WTC11 (cell line): Measurements from ENCODE around the gene CD22. TPM values are rescaled to one million over a fixed set of nuclear protein-coding genes. Genes with fewer than 3 reads are reported as not detected.
"Not testable (repeated sequence)": the region's sequence is repeated elsewhere in the genome, so short reads cannot be mapped to it uniquely, and the experiment has no call there.

Experiments used
- ATAC-seq: fragments of 200-7000 bp; cut with Tn5 transposase; 2 replicates; pipeline ENCODE4 v1.10.0; 2021; ENCODE audit warnings: mild to moderate bottlenecking, moderate library complexity
- CTCF ChIA-PET: fragments of 300-600 bp; sonication (Branson Sonifier 250); formaldehyde crosslinking; loops from one replicate; lab custom pipeline; 2021; ENCODE audit warnings: antibody characterized with exemption; lab: Charles Lee
- POLR2A ChIA-PET: fragments of 350-600 bp; sonication (Branson Sonifier 250); formaldehyde crosslinking; loops from one replicate; lab custom pipeline; 2021; ENCODE audit warnings: antibody characterized with exemption; lab: Charles Lee
- DNase-seq: peaks from one replicate; pipeline ENCODE4 v3.0.0; 2021; ENCODE audit warnings: low spot score
- H3K27ac Mint-ChIP-seq: 2 replicates; pipeline ENCODE4 v1.8.0; 2021; ENCODE audit warnings: mixed read lengths
- H3K27me3 Mint-ChIP-seq: 2 replicates; pipeline ENCODE4 v1.8.0; 2021; ENCODE audit warnings: low read depth, mild to moderate bottlenecking, moderate library complexity, mixed read lengths
- H3K36me3 Mint-ChIP-seq: 2 replicates; pipeline ENCODE4 v1.8.0; 2021; ENCODE audit warnings: mixed read lengths
- H3K4me1 Mint-ChIP-seq: 2 replicates; pipeline ENCODE4 v1.8.0; 2022; ENCODE audit warnings: mixed read lengths
- H3K4me3 Mint-ChIP-seq: 2 replicates; pipeline ENCODE4 v1.8.0; 2021; ENCODE audit warnings: mild to moderate bottlenecking, moderate library complexity, mixed read lengths
- H3K9me3 Mint-ChIP-seq: 2 replicates; pipeline ENCODE4 v1.8.0; 2021; ENCODE audit warnings: mixed read lengths
- AFF4 ChIP-seq: sonication (generic); formaldehyde crosslinking; IDR thresholded peaks from 2 replicates; pipeline ENCODE4 v1.8.1; 2023; ENCODE audit warnings: mild to moderate bottlenecking, missing genetic modification reagents, borderline replicate concordance
- ATF2 ChIP-seq: sonication (generic); formaldehyde crosslinking; IDR thresholded peaks from 2 replicates; pipeline ENCODE4 v1.8.1; 2022; ENCODE audit warnings: low read depth, missing genetic modification reagents, borderline replicate concordance
- CTCF ChIP-seq: fragments of 200-600 bp; IDR thresholded peaks from 2 replicates; pipeline ENCODE4 v1.8.0; 2022; ENCODE audit warnings: antibody characterized with exemption
- E2F5 ChIP-seq: sonication (generic); formaldehyde crosslinking; IDR thresholded peaks from 2 replicates; pipeline ENCODE4 v1.8.1; 2022; ENCODE audit warnings: mild to moderate bottlenecking, moderate library complexity, missing genetic modification reagents
- ERG ChIP-seq: fragments of 250-450 bp; sonication (Bioruptor Pico); IDR thresholded peaks from 2 replicates; pipeline ENCODE4 v1.8.0; 2021; ENCODE audit warnings: mild to moderate bottlenecking
- GTF2I ChIP-seq: fragments of 250-450 bp; sonication (Bioruptor Pico); conservative IDR thresholded peaks from 2 replicates; pipeline ENCODE4 v1.4.0; 2021; ENCODE audit warnings: mild to moderate bottlenecking
- PREB ChIP-seq: sonication (generic); formaldehyde crosslinking; IDR thresholded peaks from 2 replicates; pipeline ENCODE4 v1.8.1; 2022; ENCODE audit warnings: mild to moderate bottlenecking, missing genetic modification reagents, moderate library complexity, borderline replicate concordance
- RORB ChIP-seq: fragments of 250-450 bp; sonication (Bioruptor Pico); IDR thresholded peaks from 2 replicates; pipeline ENCODE4 v1.9.0; 2021; ENCODE audit warnings: mild to moderate bottlenecking
- total RNA-seq: library from RNA; stranded (reverse); gene quantifications from 3 replicates; pipeline ENCODE4 v1.2.3, GENCODE V29; 2021

CD22 gene
- total RNA-seq, 1 experiment from 2014 or later, result 0.28 TPM

GRCh38 chr19:35357867-35358573 lies 29.0 kb downstream of the CD22 start, which contains the start of gene FFAR3 (continued):
- TF ChIP-seq ATF2 (CRISPR knock-in tag), result no peak
- no peak for TF ChIP-seq E2F5
- TF ChIP-seq PREB, result no peak
- no peak for TF ChIP-seq CTCF
- no peak for TF ChIP-seq AFF4 (CRISPR knock-in tag)
- TF ChIP-seq ERG (CRISPR knock-in tag), result no peak
- no peak for TF ChIP-seq GTF2I (CRISPR knock-in tag)
- no peak for TF ChIP-seq RORB (CRISPR knock-in tag)

GRCh38 chr19:35358834-35359233 lies 29.8 kb downstream of the CD22 start:
- H3K27me3 Mint-ChIP-seq, POLR2A ChIA-PET, H3K27ac Mint-ChIP-seq, H3K4me1 Mint-ChIP-seq, H3K36me3 Mint-ChIP-seq, H3K4me3 Mint-ChIP-seq, H3K9me3 Mint-ChIP-seq: not testable (repeated sequence)
- DNase-seq (peak; percentile 63), ATAC-seq (peak; percentile 67)
- CTCF ChIA-PET, result interaction anchor here (0.8 to 1.4 kb wide), 3 partner anchors 62 to 90 kb away, joined by 3 to 5 read pairs (median 3); partner anchors contain the start of gene USF2

- H3K27ac Mint-ChIP-seq, POLR2A ChIA-PET, H3K9me3 Mint-ChIP-seq, ATAC-seq, H3K4me1 Mint-ChIP-seq, H3K4me3 Mint-ChIP-seq, CTCF ChIA-PET, H3K36me3 Mint-ChIP-seq, H3K27me3 Mint-ChIP-seq, DNase-seq: not testable (repeated sequence)
Observed at GRCh38 chr19:35359395-35359794, 30.4 kb downstream of the CD22 start.

- H3K27ac Mint-ChIP-seq, POLR2A ChIA-PET, DNase-seq, H3K36me3 Mint-ChIP-seq, H3K27me3 Mint-ChIP-seq, CTCF ChIA-PET, H3K4me3 Mint-ChIP-seq, H3K9me3 Mint-ChIP-seq, H3K4me1 Mint-ChIP-seq, ATAC-seq: not testable (repeated sequence)
Observed at GRCh38 chr19:35360081-35360480, 31.1 kb downstream of the CD22 start.
